ENCODE data around the gene SESTD1. TPM values are rescaled to one million over a fixed set of nuclear protein-coding genes. Genes with fewer than 3 reads are reported as not detected.

SESTD1 gene
- total and polyA plus RNA-seq, 9 of the 15 experiments (the other 6 are each of a cell fraction or from before 2014, with no cell fraction given): 0.32 to 5.6 (median 2.1) TPM

DNA sequence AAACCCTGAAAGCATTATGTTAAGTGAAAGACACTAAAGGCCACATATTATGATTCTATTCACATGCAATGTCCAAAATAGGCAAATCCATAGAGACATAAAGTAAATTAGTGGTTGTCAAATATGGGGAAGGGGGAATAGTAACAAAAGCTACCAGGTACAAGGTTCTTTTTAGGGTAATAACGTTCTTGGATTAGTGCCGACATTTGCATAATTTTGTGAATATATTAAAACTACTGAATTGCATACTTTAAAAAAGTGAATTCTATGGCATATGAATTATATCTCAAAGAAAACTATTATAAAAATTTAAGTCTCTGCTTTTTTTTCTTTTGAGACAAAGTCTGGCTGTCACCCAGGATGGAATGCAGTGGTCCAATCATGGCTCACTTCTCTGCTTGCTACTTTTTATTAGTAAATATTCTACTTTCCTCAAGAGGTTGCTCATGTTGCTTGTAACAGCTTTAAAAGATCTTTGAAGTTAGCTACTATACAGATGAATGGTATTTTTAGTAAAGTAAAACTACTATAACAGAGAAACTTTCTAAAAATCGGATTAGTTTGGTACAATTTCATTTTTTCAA is 2.5 kb downstream of the SESTD1 start:
- no peak overlapping the region for H3K27ac ChIP-seq (ENCODE audit: extremely low read depth, low read depth, low read length)
- no peaks in the 10 kb centered on the region for H3K36me3 ChIP-seq (ENCODE audit: control insufficient read depth, insufficient read depth, low read length)
- BruUV-seq (replicated peaks): no TSS peak
- POLR2A ChIA-PET: no interaction called here
- DNase-seq (ENCODE audit: extremely low read depth in 1 of 4, low spot score in 3 of 4) (no peak), ATAC-seq (no peak), FAIRE-seq (no peak)
- in situ Hi-C loops (cut with MboI) (no loop called here), intact Hi-C loops (cut with micrococcal nuclease) (no loop called here)
- 3% methylated on average over 3 of the region's 3 CpGs for WGBS (ENCODE audit: insufficient coverage, low coverage, missing lambda C conversion rate)
- H4K20me1 ChIP-seq (replicated peaks; ENCODE audit: control insufficient read depth, insufficient read depth, low read length): no peaks in the 10 kb centered on the region
- H3K27me3 ChIP-seq (ENCODE audit: control insufficient read depth in 2 of 2, insufficient read depth in 2 of 2, low read length in 2 of 2): peaks cover 8 to 17% of the 10 kb centered on the region in 2 experiments; a peak in 3 of 5 replicates
- no peaks in the 10 kb centered on the region for H3K79me2 ChIP-seq (ENCODE audit: control insufficient read depth, insufficient read depth, low read length)
- no peak overlapping the region for H3K4me2 ChIP-seq (ENCODE audit: insufficient read depth, low read length)
- no peak overlapping the region for H2AFZ ChIP-seq (ENCODE audit: low read depth, low read length)
- peaks cover 6 to 15% of the 10 kb centered on the region in 2 experiments; a peak in 4 of 5 replicates for H3K4me1 ChIP-seq (replicated peaks in 1 of 2; ENCODE audit: control insufficient read depth in 2 of 2, insufficient read depth in 2 of 2, low read length in 2 of 2)
- CTCF ChIA-PET (ENCODE audit: low intra/inter-chr PET ratio): no interaction called here
- no peak overlapping the region for H3K9ac ChIP-seq (ENCODE audit: insufficient read depth in 1 of 2, low read depth in 2 of 2, low read length in 2 of 2)
- H3K9me1 ChIP-seq (ENCODE audit: control insufficient read depth, insufficient read depth, low read length): no peaks in the 10 kb centered on the region
- H3K4me3 ChIP-seq: no peak overlapping the region
- no peaks in the 10 kb centered on the region for H3K9me3 ChIP-seq (replicated peaks; ENCODE audit: control insufficient read depth, insufficient read depth, low read depth, low read length)
- TF ChIP-seq SMARCB1 (IDR thresholded peaks at IDR 0.05; ENCODE audit: insufficient read length, low read depth): no peak
- no peak for TF ChIP-seq CBFB (CRISPR knock-in tag; IDR thresholded peaks at IDR 0.05)
- TF ChIP-seq ARHGAP35 (IDR thresholded peaks at IDR 0.05; ENCODE audit: partially characterized antibody): no peak
- TF ChIP-seq ZNF274 (IDR thresholded peaks at IDR 0.05; ENCODE audit: borderline replicate concordance, low read depth, low read length): no peak
- no peak for TF ChIP-seq NRF1 (conservative IDR thresholded peaks at IDR 0.05 in 1 of 2, IDR thresholded peaks at IDR 0.05 in 1 of 2)
- no peak for TF ChIP-seq SP2 (IDR thresholded peaks at IDR 0.05; ENCODE audit: extremely low read depth, low read depth, low read length, poor library complexity, severe bottlenecking)
- TF ChIP-seq FOSL1 (tag; conservative IDR thresholded peaks at IDR 0.05): no peak
- TF ChIP-seq USF1 (CRISPR knock-in tag; IDR thresholded peaks at IDR 0.05): no peak

All from K562 (cell line).